ENCODE data around the gene ABCB11. TPM values are rescaled to one million over a fixed set of nuclear protein-coding genes. Genes with fewer than 3 reads are reported as not detected.

Gene ABCB11
- total and polyA plus RNA-seq, 11 donors, result 0.05 to 0.10 (median 0.09) TPM; not detected in 6

- Histone ChIP-seq H3K9me3 (no peaks in the 10 kb centered on the region), H3K27me3 (no peaks in the 10 kb centered on the region), H3K4me3 (no peak overlapping the region), H3K27ac (no peak overlapping the region), H3K4me1 (no peaks in the 10 kb centered on the region), H3K36me3 (no peaks in the 10 kb centered on the region)
- ATAC-seq (no peak), DNase-seq (no peak)
- TF ChIP-seq CTCF (IDR thresholded peaks at IDR 0.05) (no peak), POLR2A (IDR thresholded peaks at IDR 0.05) (no peak)
- 84 to 92% (median 87%) methylated on average over 2 of the region's 2 CpGs for WGBS, 4 donors
- intact Hi-C loops (cut with DNase I), result no loop called here
Observed at GRCh38 chr2:168986398-168986943, 44.7 kb downstream of the ABCB11 start.

GRCh38 chr2:168981651-168982050 is 49.5 kb downstream of the ABCB11 start:
- H3K4me1 ChIP-seq, result peaks cover 0 to 9% (median 0%) of the 10 kb centered on the region in 12 donors
- no peaks in the 10 kb centered on the region for H3K36me3 ChIP-seq
- no peak overlapping the region for H3K4me3 ChIP-seq
- DNase-seq (no peak), ATAC-seq (no peak)
- no peaks in the 10 kb centered on the region for H3K9me3 ChIP-seq
- WGBS, 4 donors, result 87 to 92% (median 89%) methylated on average over 3 of the region's 3 CpGs
- H3K27ac ChIP-seq, result no peak overlapping the region
- TF ChIP-seq POLR2A (IDR thresholded peaks at IDR 0.05) (no peak), CTCF (IDR thresholded peaks at IDR 0.05) (no peak)
- H3K27me3 ChIP-seq, result no peaks in the 10 kb centered on the region
- intact Hi-C loops (cut with DNase I), result no loop called here

GRCh38 chr2:168978461-168978861 is 52.7 kb downstream of the ABCB11 start:
- Histone ChIP-seq H3K4me1 (peaks cover 0 to 9% (median 0%) of the 10 kb centered on the region in 12 donors), H3K27me3 (no peaks in the 10 kb centered on the region), H3K27ac (no peak overlapping the region), H3K4me3 (no peak overlapping the region), H3K36me3 (no peaks in the 10 kb centered on the region), H3K9me3 (no peaks in the 10 kb centered on the region)
- no peak for DNase-seq
- no peak for ATAC-seq
- WGBS, 4 donors, result 86 to 93% (median 91%) methylated on average over 6 of the region's 6 CpGs
- intact Hi-C loops (cut with DNase I), result no loop called here
- TF ChIP-seq POLR2A (IDR thresholded peaks at IDR 0.05), result no peak
- no peak for TF ChIP-seq CTCF (IDR thresholded peaks at IDR 0.05)

- WGBS, 4 donors, result 73 to 92% (median 80%) methylated on average over 4 of the region's 4 CpGs
- DNase-seq (no peak), ATAC-seq (no peak)
- no peaks in the 10 kb centered on the region for H3K9me3 ChIP-seq
- TF ChIP-seq POLR2A (IDR thresholded peaks at IDR 0.05), result no peak
- TF ChIP-seq CTCF (IDR thresholded peaks at IDR 0.05), result no peak
- H3K36me3 ChIP-seq, result no peaks in the 10 kb centered on the region
- H3K4me1 ChIP-seq, result peaks cover 0 to 9% (median 0%) of the 10 kb centered on the region in 12 donors
- H3K27me3 ChIP-seq, result no peaks in the 10 kb centered on the region
- no peak overlapping the region for H3K27ac ChIP-seq
- H3K4me3 ChIP-seq, result no peak overlapping the region
- intact Hi-C loops (cut with DNase I), result no loop called here
Observed at GRCh38 chr2:168977608-168978007, 53.5 kb downstream of the ABCB11 start.
